Lung (tissue), 12 donors: ENCODE results near the gene C11orf97. TPM values are rescaled to one million over a fixed set of nuclear protein-coding genes. Genes with fewer than 3 reads are reported as not detected.
A peak's percentile ranks its signal among the peaks of the same experiment; 100 is the strongest.

Experiments used
- ATAC-seq: fragments of 200-7000 bp; cut with Tn5 transposase; one replicate; pipeline ENCODE4 v1.9.1; 2020; ENCODE audit warnings: moderate number of reproducible peaks; ENCODE audit not compliant: insufficient read depth, low FRiP score
- DNase-seq, 3 donors: peaks; one replicate each; pipeline ENCODE4 v3.0.0-alpha.2; 2013 to 2017
- H3K27ac ChIP-seq, 2 donors: one replicate each; pipeline ENCODE4 v1.5.1; 2013; ENCODE audit warnings: mild to moderate bottlenecking in 2 of 2, moderate library complexity in 2 of 2, control low read depth in 1 of 2, inconsistent platforms in 1 of 2, low read depth in 1 of 2, low read length in 1 of 2
- H3K27me3 ChIP-seq, 3 donors: one replicate each; pipeline ENCODE4 v1.5.1; 2013; ENCODE audit warnings: low read length in 2 of 3; ENCODE audit not compliant: control insufficient read depth in 3 of 3, insufficient read depth in 3 of 3
- H3K36me3 ChIP-seq, 4 donors: one replicate each; pipeline ENCODE4 v1.5.1; 2013; ENCODE audit warnings: low read length in 4 of 4, mild to moderate bottlenecking in 1 of 4, moderate library complexity in 1 of 4; ENCODE audit not compliant: control insufficient read depth in 4 of 4, insufficient read depth in 4 of 4
- H3K4me1 ChIP-seq, 5 donors: one replicate each; pipeline ENCODE4 v1.5.1; 2013; ENCODE audit warnings: low read length in 5 of 5, mild to moderate bottlenecking in 2 of 5, moderate library complexity in 1 of 5; ENCODE audit not compliant: control insufficient read depth in 5 of 5, insufficient read depth in 5 of 5
- H3K4me3 ChIP-seq: one replicate; pipeline ENCODE4 v1.5.1; 2013; ENCODE audit warnings: mild to moderate bottlenecking, control low read depth, moderate library complexity
- H3K9ac ChIP-seq, 2 donors: one replicate each; pipeline ENCODE4 v1.5.1; 2013; ENCODE audit warnings: low read length in 2 of 2, control low read depth in 1 of 2; ENCODE audit not compliant: insufficient read depth in 1 of 2
- H3K9me3 ChIP-seq, 4 donors: one replicate each; pipeline ENCODE4 v1.5.1; 2013; ENCODE audit warnings: low read length in 3 of 4, mild to moderate bottlenecking in 1 of 4, moderate library complexity in 1 of 4; ENCODE audit not compliant: control insufficient read depth in 4 of 4, insufficient read depth in 3 of 4
- WGBS, 2 donors: extraction: QIAGEN DNeasy Blood & Tissue Kit; methylation state at CpG; one replicate each; pipeline ENCODE4 v1.1.7; 2013; 5-methylcytosine and 5-hydroxymethylcytosine counted together
- polyA plus RNA-seq, 2 donors: library from polyadenylated mRNA; stranded (reverse); fragments of 200-250 nt; gene quantifications; one replicate each; pipeline ENCODE4 v1.2.1, GENCODE V29; 2013
- total RNA-seq, 2 donors: library from RNA; depleted of rRNA in 1 of 2; stranded (reverse); fragments of >200 nt in 1 of 2; gene quantifications; one replicate each; pipeline ENCODE4 v1.2.1, GENCODE V29; 2014 to 2021
- TF ChIP-seq, protein P1 (sequence below): IDR thresholded peaks from 2 replicates; pipeline ENCODE4 v1.5.1; 2012; ENCODE audit warnings: mild to moderate bottlenecking; ENCODE audit errors: control extremely low read depth, extremely low read depth
- donor health status: control.
- donor health status: control.
- donor health status: Bipolar disorder and iron deficiency.
- donor health status: healthy.
- donor health status: DM: yes; HTN: yes; CAD: no.

C11orf97 gene
- total and polyA plus RNA-seq, 4 donors = 4.1 to 14.7 (median 6.9) TPM

DNA sequence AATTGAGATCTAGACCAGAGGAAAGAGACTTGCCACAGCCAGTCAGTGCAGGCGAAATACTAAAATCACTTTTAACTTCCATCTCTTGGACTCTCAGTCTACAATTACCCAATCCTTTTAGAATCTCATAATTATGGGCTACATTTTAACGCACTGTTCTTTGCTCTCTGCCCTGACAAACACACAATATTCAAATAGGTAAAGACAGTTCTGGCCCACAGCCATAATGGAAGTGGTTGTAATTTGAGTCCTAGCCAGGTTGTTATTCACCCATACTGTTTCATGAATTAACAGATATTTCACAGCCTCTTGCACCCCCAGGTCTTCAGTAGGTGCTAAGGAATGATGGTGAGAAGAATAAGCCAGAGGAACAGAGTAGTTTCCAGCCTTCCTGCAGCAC lies 830 bp downstream of the C11orf97 start:
- no peak overlapping the region for H3K27ac ChIP-seq
- H3K9ac ChIP-seq = no peak overlapping the region
- 25 to 49% methylated on average over 2 of the region's 2 CpGs for WGBS, 2 donors
- H3K9me3 ChIP-seq = no peaks in the 10 kb centered on the region
- peaks cover 0 to 12% (median 0%) of the 10 kb centered on the region in 5 donors for H3K4me1 ChIP-seq
- H3K4me3 ChIP-seq = no peak overlapping the region
- DNase-seq = peak; percentile 24 to 59 (median 37)
- peaks cover 0 to 6% (median 3%) of the 10 kb centered on the region in 3 donors for H3K27me3 ChIP-seq
- no peak for ATAC-seq
- TF ChIP-seq, protein P1, sequence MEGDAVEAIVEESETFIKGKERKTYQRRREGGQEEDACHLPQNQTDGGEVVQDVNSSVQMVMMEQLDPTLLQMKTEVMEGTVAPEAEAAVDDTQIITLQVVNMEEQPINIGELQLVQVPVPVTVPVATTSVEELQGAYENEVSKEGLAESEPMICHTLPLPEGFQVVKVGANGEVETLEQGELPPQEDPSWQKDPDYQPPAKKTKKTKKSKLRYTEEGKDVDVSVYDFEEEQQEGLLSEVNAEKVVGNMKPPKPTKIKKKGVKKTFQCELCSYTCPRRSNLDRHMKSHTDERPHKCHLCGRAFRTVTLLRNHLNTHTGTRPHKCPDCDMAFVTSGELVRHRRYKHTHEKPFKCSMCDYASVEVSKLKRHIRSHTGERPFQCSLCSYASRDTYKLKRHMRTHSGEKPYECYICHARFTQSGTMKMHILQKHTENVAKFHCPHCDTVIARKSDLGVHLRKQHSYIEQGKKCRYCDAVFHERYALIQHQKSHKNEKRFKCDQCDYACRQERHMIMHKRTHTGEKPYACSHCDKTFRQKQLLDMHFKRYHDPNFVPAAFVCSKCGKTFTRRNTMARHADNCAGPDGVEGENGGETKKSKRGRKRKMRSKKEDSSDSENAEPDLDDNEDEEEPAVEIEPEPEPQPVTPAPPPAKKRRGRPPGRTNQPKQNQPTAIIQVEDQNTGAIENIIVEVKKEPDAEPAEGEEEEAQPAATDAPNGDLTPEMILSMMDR = no peak
- H3K36me3 ChIP-seq = no peaks in the 10 kb centered on the region

DNA sequence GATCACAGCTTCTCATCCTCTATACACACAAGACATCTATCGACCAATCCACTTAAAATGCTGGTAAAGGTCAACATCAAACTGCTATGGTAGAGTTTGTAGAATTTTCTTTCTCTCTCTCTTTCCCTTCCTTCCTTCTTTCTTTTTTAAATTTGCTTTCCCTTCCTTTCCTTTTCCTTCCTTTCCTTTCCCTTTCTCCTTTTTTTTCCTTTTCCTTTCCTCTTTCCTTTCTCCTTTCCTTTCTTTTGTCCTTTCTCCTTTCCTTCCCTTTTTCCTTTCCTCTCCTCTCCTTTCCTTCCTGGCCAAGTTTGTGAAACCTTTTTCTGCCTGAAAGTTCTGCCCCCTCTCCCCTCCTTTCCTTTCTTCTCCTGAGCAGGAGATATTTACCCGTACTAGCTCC lies 3.1 kb downstream of the C11orf97 start:
- DNase-seq (no peak), ATAC-seq (no peak)
- Histone ChIP-seq H3K36me3 (no peaks in the 10 kb centered on the region), H3K4me3 (no peak overlapping the region), H3K27me3 (peaks cover 0 to 6% (median 3%) of the 10 kb centered on the region in 3 donors), H3K9me3 (no peaks in the 10 kb centered on the region), H3K27ac (no peak overlapping the region), H3K9ac (no peak overlapping the region), H3K4me1 (peaks cover 0 to 12% (median 2%) of the 10 kb centered on the region in 5 donors)
- WGBS, 2 donors = 82 to 85% methylated on average over 2 of the region's 2 CpGs
- TF ChIP-seq, protein P1 = no peak

DNA sequence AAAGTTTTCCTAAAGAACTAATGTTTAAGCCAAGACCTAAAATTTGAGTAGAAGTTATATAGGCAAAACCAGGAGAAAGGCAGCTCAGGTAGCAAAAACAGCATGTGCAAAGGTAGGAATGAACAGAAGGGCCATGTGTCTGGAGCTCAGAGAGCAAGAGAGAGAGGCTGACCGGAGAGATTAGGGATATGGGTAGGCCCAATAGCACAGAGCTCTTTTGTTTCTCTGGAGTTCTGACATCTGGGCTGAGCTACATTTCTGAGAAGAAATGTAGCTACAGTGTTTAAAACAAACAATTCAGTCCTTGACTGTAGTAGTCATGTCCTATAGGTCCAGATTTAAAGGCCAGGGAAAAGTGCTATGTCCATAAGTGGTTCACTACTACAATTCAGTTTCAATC lies 4.5 kb downstream of the C11orf97 start:
- Histone ChIP-seq H3K4me1 (peaks cover 0 to 12% (median 2%) of the 10 kb centered on the region in 5 donors), H3K27me3 (peaks cover 0 to 6% (median 3%) of the 10 kb centered on the region in 3 donors), H3K36me3 (no peaks in the 10 kb centered on the region), H3K9ac (no peak overlapping the region), H3K27ac (no peak overlapping the region), H3K4me3 (no peak overlapping the region), H3K9me3 (no peaks in the 10 kb centered on the region)
- WGBS, 2 donors = 0 to 68% methylated on average over 1 of the region's 1 CpG
- TF ChIP-seq, protein P1 = no peak
- no peak for ATAC-seq
- DNase-seq = no peak

DNA sequence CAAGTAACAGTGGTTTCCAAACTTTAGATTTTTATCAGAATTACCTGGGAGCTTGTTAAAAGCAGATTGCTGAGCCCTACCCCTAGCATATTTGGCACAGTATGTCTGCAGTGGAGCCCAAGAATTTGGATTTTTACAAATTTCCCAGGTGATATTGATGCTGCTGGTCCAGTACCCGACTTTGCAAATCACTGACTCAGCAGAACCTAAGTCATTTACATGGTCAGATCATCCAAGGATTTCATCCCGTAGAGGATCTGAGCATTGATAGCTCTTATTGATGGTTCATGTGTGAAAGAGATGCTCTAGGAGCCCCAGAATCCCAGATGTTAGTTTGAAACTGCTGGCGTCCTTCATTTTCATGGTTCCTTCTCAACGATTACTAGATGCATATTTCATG lies 6.0 kb downstream of the C11orf97 start:
- Histone ChIP-seq H3K9me3 (no peaks in the 10 kb centered on the region), H3K27me3 (peaks cover 0 to 3% (median 3%) of the 10 kb centered on the region in 3 donors), H3K27ac (no peak overlapping the region), H3K36me3 (no peaks in the 10 kb centered on the region), H3K4me3 (no peak overlapping the region), H3K4me1 (peaks cover 0 to 2% (median 0%) of the 10 kb centered on the region in 5 donors), H3K9ac (no peak overlapping the region)
- 73 to 92% methylated on average over 4 of the region's 4 CpGs for WGBS, 2 donors
- no peak for DNase-seq
- TF ChIP-seq, protein P1 = no peak
- no peak for ATAC-seq
